T-helper 17 cell (primary cell): ENCODE results near the gene MANF. TPM values are rescaled to one million over a fixed set of nuclear protein-coding genes. Genes with fewer than 3 reads are reported as not detected.

Experiments
- ATAC-seq: fragments of 150-1000 bp; cut with Tn5 transposase; 2 replicates; pipeline ENCODE4 v1.10.0; 2021; ENCODE audit warnings: mild to moderate bottlenecking, moderate library complexity
- DNase-seq, 3 donors: peaks; one replicate each; pipeline versions ENCODE4 v3.0.0 to v3.0.0-alpha.2; 2020 to 2021
- H3K9me3 ChIP-seq: one replicate; pipeline ENCODE4 v1.7.0; 2013; ENCODE audit warnings: low read length, mild to moderate bottlenecking; ENCODE audit not compliant: control insufficient read depth, poor library complexity, severe bottlenecking
- H3K27ac Mint-ChIP-seq: one replicate; pipeline ENCODE4 v1.8.0; 2022; ENCODE audit warnings: mild to moderate bottlenecking, moderate library complexity, mixed read lengths
- H3K27me3 Mint-ChIP-seq: one replicate; pipeline ENCODE4 v1.8.0; 2022; ENCODE audit warnings: mixed read lengths
- H3K36me3 Mint-ChIP-seq: one replicate; pipeline ENCODE4 v1.8.0; 2022; ENCODE audit warnings: low read depth, mixed read lengths
- H3K4me1 Mint-ChIP-seq: one replicate; pipeline ENCODE4 v1.8.0; 2022; ENCODE audit warnings: mild to moderate bottlenecking, mixed read lengths
- H3K4me3 Mint-ChIP-seq: one replicate; pipeline ENCODE4 v1.8.0; 2022; ENCODE audit warnings: mild to moderate bottlenecking, moderate library complexity, mixed read lengths
- total RNA-seq, 4 donors: library from RNA in 2 of 4; stranded (reverse) in 2 of 4; gene quantifications; one replicate each; pipeline ENCODE4 v1.2.3 and lab custom pipeline; 2022 to 2026

Gene MANF
- total RNA-seq, 2 donors from 2014 or later: 35.4 to 43.3 TPM

DNA sequence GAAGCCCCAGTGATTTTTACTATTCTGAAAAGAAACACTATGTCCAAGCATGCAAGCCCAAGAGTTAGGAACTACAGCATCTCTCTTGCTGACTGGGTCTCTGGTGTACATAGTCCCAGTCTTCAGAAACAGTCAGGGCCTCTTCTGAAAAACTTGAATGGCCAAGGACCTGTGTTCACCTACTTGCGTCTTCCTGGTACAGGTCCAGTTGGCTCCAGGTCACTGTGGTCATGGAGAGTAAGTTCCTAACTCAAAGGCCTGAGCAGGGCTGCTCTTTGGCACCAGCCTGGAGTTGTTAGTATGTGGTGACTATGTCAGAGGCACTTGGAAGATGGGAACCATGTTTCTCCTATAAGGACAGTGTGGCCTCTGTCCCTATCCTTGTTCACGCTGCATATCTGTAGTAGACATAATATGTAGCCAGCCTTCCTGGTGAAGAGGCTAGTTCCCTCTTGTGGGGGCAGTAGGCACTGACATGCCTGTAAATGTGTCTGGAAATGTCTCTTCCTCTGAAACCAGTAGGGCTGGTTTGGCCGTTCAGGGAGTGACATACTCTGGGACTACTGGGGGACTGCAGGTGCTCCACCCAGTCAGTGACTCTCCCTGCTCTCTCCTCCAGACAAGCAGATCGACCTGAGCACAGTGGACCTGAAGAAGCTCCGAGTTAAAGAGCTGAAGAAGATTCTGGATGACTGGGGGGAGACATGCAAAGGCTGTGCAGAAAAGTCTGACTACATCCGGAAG, 3.4 kb downstream of the MANF start:
- DNase-seq (no peak), ATAC-seq (no peak)
- Mint-ChIP-seq H3K36me3 (peaks cover 4% of the 10 kb centered on the region), H3K4me1 (peaks cover 42% of the 10 kb centered on the region), H3K27ac (peak overlapping the region; percentile 99), H3K4me3 (peak overlapping the region; percentile 19), H3K27me3 (no peaks in the 10 kb centered on the region)
- no peaks in the 10 kb centered on the region for H3K9me3 ChIP-seq

- DNase-seq (peak; percentile 38 to 49 (median 46)), ATAC-seq (no peak)
- Mint-ChIP-seq H3K4me3 (peak overlapping the region; percentile 43), H3K36me3 (peaks cover 4% of the 10 kb centered on the region), H3K27ac (peak overlapping the region; percentile 6), H3K27me3 (no peaks in the 10 kb centered on the region), H3K4me1 (peaks cover 39% of the 10 kb centered on the region)
- no peaks in the 10 kb centered on the region for H3K9me3 ChIP-seq
Observed at GRCh38 chr3:51389423-51390183, 4.5 kb downstream of the MANF start.

- Mint-ChIP-seq H3K27me3 (no peaks in the 10 kb centered on the region), H3K4me1 (peaks cover 40% of the 10 kb centered on the region), H3K4me3 (peak overlapping the region; percentile 71), H3K27ac (peak overlapping the region; percentile 54), H3K36me3 (peaks cover 8% of the 10 kb centered on the region)
- ATAC-seq: peak; percentile 0
- no peak for DNase-seq
- no peaks in the 10 kb centered on the region for H3K9me3 ChIP-seq
Observed at GRCh38 chr3:51390246-51391074, 5.4 kb downstream of the MANF start.

DNA sequence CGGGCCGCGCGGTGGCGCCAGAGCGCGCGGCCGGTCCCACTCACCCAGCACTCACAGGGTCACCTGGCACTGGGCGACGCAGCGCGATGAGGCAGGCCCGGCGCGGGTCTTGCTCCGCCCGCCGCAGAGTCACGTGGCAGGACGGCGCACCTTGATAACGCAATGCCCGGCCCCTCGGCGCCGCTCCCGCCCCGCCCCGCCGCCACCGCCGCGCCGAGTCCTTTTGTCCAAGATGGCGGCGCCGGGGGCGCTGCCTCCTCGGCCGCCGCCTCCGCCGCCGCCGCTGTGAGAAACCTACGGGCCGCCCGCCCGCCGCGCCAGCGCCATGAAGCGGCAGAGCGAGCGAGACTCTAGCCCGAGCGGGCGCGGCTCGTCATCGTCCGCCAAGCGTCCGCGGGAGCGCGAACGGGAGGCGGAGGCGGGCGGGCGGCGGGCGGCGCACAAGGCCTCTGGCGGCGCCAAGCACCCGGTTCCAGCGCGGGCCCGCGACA, 6.0 kb downstream of the MANF start, which contains the start of gene RBM15B:
Gene RBM15B, plus strand, starts transcription at position 211 of the 491 bp plus-strand sequence. Its CDS starts 115 bp downstream, at position 326.
- H3K27me3 Mint-ChIP-seq: no peaks in the 10 kb centered on the region
- peak; percentile 91 for ATAC-seq
- peak within 1 kb of the TSS; percentile 85 for H3K27ac Mint-ChIP-seq
- peak within 1 kb of the TSS; percentile 87 for H3K4me3 Mint-ChIP-seq
- peaks cover 8% of the 10 kb centered on the region for H3K36me3 Mint-ChIP-seq
- H3K4me1 Mint-ChIP-seq: peaks cover 36% of the 10 kb centered on the region
- peak; percentile 96 to 98 (median 96) for DNase-seq
- H3K9me3 ChIP-seq: no peaks in the 10 kb centered on the region

- peak overlapping the region; percentile 85 for H3K27ac Mint-ChIP-seq
- H3K4me3 Mint-ChIP-seq: peak overlapping the region; percentile 87
- H3K4me1 Mint-ChIP-seq: peaks cover 37% of the 10 kb centered on the region
- ATAC-seq (peak; percentile 40), DNase-seq (peak; percentile 25 to 44 (median 35))
- H3K36me3 Mint-ChIP-seq: peaks cover 8% of the 10 kb centered on the region
- H3K27me3 Mint-ChIP-seq: no peaks in the 10 kb centered on the region
- H3K9me3 ChIP-seq: no peaks in the 10 kb centered on the region
Observed at GRCh38 chr3:51391566-51392354, 6.7 kb downstream of the MANF start.

- ATAC-seq: no peak
- H3K9me3 ChIP-seq: no peaks in the 10 kb centered on the region
- no peak for DNase-seq
- peaks cover 39% of the 10 kb centered on the region for H3K4me1 Mint-ChIP-seq
- H3K36me3 Mint-ChIP-seq: peaks cover 8% of the 10 kb centered on the region
- H3K27ac Mint-ChIP-seq: peak overlapping the region; percentile 85
- peak overlapping the region; percentile 87 for H3K4me3 Mint-ChIP-seq
- no peaks in the 10 kb centered on the region for H3K27me3 Mint-ChIP-seq
Observed at GRCh38 chr3:51392355-51393133, 7.5 kb downstream of the MANF start.

DNA sequence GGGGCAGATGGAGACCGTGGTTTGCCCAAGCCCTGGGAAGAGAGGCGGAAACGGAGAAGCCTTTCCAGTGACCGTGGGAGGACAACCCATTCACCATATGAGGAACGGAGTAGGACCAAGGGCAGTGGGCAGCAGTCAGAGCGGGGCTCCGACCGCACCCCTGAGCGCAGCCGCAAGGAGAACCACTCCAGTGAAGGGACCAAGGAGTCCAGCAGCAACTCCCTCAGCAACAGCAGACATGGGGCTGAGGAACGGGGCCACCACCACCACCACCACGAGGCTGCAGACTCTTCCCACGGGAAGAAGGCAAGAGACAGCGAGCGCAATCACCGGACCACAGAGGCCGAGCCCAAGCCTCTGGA, 8.0 kb downstream of the MANF start:
- H3K4me1 Mint-ChIP-seq: peaks cover 34% of the 10 kb centered on the region
- peaks cover 4% of the 10 kb centered on the region for H3K36me3 Mint-ChIP-seq

DNA sequence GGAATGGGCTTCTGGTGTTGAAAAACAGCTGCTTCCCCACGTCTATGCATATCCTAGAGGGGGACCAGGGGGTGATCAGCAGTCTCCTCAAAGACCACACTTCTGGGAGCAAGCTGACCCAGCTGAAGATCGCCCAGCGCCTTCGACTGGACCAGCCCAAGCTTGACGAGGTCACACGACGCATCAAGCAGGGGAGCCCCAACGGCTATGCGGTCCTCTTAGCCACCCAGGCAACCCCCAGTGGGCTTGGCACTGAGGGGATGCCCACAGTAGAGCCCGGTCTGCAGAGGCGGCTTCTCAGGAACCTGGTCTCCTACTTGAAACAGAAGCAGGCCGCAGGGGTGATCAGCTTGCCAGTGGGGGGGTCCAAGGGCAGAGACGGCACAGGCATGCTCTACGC, 8.5 kb downstream of the MANF start:
- H3K4me1 Mint-ChIP-seq: peaks cover 34% of the 10 kb centered on the region
- DNase-seq (no peak), ATAC-seq (no peak)
- peak overlapping the region; percentile 75 for H3K4me3 Mint-ChIP-seq
- no peaks in the 10 kb centered on the region for H3K9me3 ChIP-seq
- H3K36me3 Mint-ChIP-seq: peaks cover 4% of the 10 kb centered on the region
- H3K27ac Mint-ChIP-seq: peak overlapping the region; percentile 85
- no peaks in the 10 kb centered on the region for H3K27me3 Mint-ChIP-seq

More for the DNA sequence above, 8.0 kb downstream of the MANF start:
- Mint-ChIP-seq H3K27me3 (no peaks in the 10 kb centered on the region), H3K4me3 (peak overlapping the region; percentile 75), H3K27ac (peak overlapping the region; percentile 85)
- H3K9me3 ChIP-seq: no peaks in the 10 kb centered on the region
- DNase-seq (no peak), ATAC-seq (no peak)

DNA sequence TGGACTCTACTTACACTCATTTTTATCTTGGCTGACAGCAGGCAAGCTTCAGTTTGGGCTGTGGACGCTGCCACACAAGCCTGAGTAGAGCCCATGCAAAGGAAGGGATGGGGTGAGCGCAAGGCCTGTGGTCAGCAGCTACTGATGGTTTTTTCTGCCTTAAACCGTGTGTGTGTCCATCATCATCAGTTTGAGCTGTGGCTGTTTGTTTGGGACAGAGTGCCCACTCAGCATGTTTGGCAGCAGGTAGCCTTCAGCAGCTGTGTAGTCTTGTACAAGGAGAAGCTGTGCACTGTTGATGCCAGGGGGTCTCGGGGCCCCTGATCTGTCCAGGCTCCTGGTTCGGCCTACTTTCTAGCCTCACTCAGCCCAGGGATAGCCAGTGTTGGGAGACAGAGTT, 9.4 kb downstream of the MANF start:
- peaks cover 4% of the 10 kb centered on the region for H3K36me3 Mint-ChIP-seq
- H3K9me3 ChIP-seq: no peaks in the 10 kb centered on the region
- H3K27me3 Mint-ChIP-seq: no peaks in the 10 kb centered on the region
- H3K27ac Mint-ChIP-seq: peak overlapping the region; percentile 85
- peak overlapping the region; percentile 31 for H3K4me3 Mint-ChIP-seq
- no peak for DNase-seq
- no peak for ATAC-seq
- peaks cover 31% of the 10 kb centered on the region for H3K4me1 Mint-ChIP-seq

GRCh38 chr3:51395493-51396213, 10.6 kb downstream of the MANF start:
- no peak for ATAC-seq
- Mint-ChIP-seq H3K36me3 (peaks cover 6% of the 10 kb centered on the region), H3K4me1 (peaks cover 31% of the 10 kb centered on the region), H3K27me3 (no peaks in the 10 kb centered on the region), H3K27ac (peak overlapping the region; percentile 85), H3K4me3 (no peak overlapping the region)
- no peaks in the 10 kb centered on the region for H3K9me3 ChIP-seq
- DNase-seq: no peak

DNA sequence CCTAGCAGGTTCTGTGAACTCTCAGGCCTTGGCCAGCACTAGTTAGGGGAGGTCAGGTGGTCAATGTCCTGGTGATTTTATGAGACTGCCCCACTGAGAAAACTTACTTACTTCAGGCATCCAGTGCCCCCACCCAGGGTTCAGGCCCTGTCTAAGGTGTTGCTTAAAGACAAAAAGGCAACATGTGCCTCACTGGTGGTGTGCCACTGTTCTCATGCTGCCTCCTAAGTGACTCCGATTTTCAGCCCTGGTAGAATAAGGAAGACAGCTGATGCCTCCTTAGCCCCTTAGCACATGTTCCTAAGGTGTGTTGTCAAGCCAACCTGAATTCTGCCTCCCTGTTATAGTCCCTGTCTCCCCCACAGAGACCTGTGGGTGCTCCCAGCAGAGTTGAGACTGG, 11.3 kb downstream of the MANF start:
- Mint-ChIP-seq H3K4me3 (no peak overlapping the region), H3K27ac (peak overlapping the region; percentile 79), H3K36me3 (peaks cover 6% of the 10 kb centered on the region), H3K27me3 (no peaks in the 10 kb centered on the region), H3K4me1 (peaks cover 31% of the 10 kb centered on the region)
- DNase-seq (no peak), ATAC-seq (no peak)
- H3K9me3 ChIP-seq: no peaks in the 10 kb centered on the region
